ENCODE results near the gene CDH19. TPM values are rescaled to one million over a fixed set of nuclear protein-coding genes. Genes with fewer than 3 reads are reported as not detected.

CDH19 gene
- total and polyA plus RNA-seq, 9 donors = 0.18 to 3.5 (median 1.8) TPM; not detected in 1

DNA sequence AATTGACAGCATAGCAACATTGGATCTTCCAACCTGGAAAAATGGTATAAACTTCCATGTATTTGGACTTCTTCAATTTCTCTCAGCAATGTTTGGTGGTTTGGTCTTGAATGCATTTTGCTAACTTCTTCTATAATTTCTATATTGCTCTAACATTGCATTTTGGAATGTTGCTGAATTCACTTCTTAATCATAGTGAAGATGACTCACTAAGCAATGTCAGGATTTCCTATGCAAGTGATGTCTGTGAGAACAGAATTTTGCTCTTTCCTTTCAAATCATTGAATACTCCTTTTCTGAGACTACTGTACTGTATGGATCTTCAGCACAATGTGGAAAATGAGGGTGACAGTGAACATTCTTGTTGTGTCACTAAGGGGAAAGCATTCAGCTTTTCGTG lies 28.9 kb upstream of the CDH19 start:
- no peaks in the 10 kb centered on the region for H3K4me1 ChIP-seq (ENCODE audit: insufficient read depth)
- no peaks in the 10 kb centered on the region for H3K36me3 ChIP-seq
- no peaks in the 10 kb centered on the region for H3K9me3 ChIP-seq
- WGBS, 3 donors = 84 to 88% (median 85%) methylated on average over 1 of the region's 1 CpG
- TF ChIP-seq POLR2A (IDR thresholded peaks at IDR 0.05) = no peak
- TF ChIP-seq, protein P1, sequence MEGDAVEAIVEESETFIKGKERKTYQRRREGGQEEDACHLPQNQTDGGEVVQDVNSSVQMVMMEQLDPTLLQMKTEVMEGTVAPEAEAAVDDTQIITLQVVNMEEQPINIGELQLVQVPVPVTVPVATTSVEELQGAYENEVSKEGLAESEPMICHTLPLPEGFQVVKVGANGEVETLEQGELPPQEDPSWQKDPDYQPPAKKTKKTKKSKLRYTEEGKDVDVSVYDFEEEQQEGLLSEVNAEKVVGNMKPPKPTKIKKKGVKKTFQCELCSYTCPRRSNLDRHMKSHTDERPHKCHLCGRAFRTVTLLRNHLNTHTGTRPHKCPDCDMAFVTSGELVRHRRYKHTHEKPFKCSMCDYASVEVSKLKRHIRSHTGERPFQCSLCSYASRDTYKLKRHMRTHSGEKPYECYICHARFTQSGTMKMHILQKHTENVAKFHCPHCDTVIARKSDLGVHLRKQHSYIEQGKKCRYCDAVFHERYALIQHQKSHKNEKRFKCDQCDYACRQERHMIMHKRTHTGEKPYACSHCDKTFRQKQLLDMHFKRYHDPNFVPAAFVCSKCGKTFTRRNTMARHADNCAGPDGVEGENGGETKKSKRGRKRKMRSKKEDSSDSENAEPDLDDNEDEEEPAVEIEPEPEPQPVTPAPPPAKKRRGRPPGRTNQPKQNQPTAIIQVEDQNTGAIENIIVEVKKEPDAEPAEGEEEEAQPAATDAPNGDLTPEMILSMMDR (IDR thresholded peaks at IDR 0.05) = no peak
- TF ChIP-seq EP300 (IDR thresholded peaks at IDR 0.05) = no peak
- intact Hi-C loops (cut with DNase I) = no loop called here
- no peak for DNase-seq
- H3K27me3 ChIP-seq = no peaks in the 10 kb centered on the region
- H3K27ac ChIP-seq = no peak overlapping the region
- no peak overlapping the region for H3K4me3 ChIP-seq

DNA sequence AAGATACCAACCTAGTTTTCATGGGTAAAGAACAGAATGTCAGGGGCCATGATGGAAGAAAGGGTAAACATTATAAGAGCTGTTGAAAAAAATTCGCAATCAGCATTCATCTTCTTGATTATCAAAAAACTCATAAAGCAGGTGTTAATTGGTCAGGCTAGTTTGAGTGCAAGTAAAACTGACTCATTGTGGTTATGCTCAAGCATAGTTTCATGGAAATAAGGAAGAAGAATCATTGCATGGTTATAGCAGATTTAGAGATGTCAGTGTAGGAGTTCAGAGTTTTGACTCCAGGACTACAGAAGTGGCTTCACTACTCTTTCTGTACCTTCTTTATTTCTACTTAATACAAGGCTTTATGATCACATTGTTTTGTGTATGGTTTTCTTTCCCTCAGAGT lies 26.9 kb upstream of the CDH19 start:
- WGBS, 3 donors = 84 to 87% (median 86%) methylated on average over 1 of the region's 1 CpG

DNA sequence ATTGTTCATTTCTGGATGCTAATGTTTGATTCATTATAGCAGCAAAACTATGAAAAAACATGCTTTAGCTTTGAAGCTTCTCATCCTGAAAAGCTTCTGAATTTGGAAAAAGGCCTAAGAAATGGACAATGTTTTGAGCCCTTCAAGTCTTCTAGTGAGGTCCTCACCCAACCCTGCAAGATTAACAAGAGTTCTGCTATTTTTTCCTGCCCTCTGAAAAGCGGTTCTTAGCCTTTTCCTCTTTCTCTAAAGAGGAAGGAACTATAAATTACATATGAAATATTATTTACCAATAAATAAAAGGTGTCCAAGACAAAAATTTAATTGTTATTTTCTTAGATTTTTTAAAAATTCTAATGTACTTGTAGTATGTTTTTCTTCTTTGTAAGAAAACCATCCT lies 19.9 kb upstream of the CDH19 start:
- H3K4me3 ChIP-seq = no peak overlapping the region
- H3K4me1 ChIP-seq (ENCODE audit: insufficient read depth) = no peaks in the 10 kb centered on the region
- WGBS, 3 donors = 79 to 91% (median 80%) methylated on average over 1 of the region's 1 CpG
- no peaks in the 10 kb centered on the region for H3K27me3 ChIP-seq
- no peak overlapping the region for H3K27ac ChIP-seq
- intact Hi-C loops (cut with DNase I) = no loop called here
- TF ChIP-seq, protein P1 (IDR thresholded peaks at IDR 0.05) = no peak
- TF ChIP-seq POLR2A (IDR thresholded peaks at IDR 0.05) (no peak), EP300 (IDR thresholded peaks at IDR 0.05) (no peak)
- DNase-seq = no peak
- no peaks in the 10 kb centered on the region for H3K9me3 ChIP-seq
- H3K36me3 ChIP-seq = no peaks in the 10 kb centered on the region

More for the DNA sequence above, 26.9 kb upstream of the CDH19 start:
- Histone ChIP-seq H3K27ac (no peak overlapping the region), H3K4me3 (no peak overlapping the region), H3K9me3 (no peaks in the 10 kb centered on the region), H3K36me3 (no peaks in the 10 kb centered on the region), H3K4me1 (ENCODE audit: insufficient read depth) (no peaks in the 10 kb centered on the region), H3K27me3 (no peaks in the 10 kb centered on the region)
- intact Hi-C loops (cut with DNase I) = no loop called here
- TF ChIP-seq, protein P1 (IDR thresholded peaks at IDR 0.05) = no peak
- TF ChIP-seq EP300 (IDR thresholded peaks at IDR 0.05) (no peak), POLR2A (IDR thresholded peaks at IDR 0.05) (no peak)
- DNase-seq = no peak

DNA sequence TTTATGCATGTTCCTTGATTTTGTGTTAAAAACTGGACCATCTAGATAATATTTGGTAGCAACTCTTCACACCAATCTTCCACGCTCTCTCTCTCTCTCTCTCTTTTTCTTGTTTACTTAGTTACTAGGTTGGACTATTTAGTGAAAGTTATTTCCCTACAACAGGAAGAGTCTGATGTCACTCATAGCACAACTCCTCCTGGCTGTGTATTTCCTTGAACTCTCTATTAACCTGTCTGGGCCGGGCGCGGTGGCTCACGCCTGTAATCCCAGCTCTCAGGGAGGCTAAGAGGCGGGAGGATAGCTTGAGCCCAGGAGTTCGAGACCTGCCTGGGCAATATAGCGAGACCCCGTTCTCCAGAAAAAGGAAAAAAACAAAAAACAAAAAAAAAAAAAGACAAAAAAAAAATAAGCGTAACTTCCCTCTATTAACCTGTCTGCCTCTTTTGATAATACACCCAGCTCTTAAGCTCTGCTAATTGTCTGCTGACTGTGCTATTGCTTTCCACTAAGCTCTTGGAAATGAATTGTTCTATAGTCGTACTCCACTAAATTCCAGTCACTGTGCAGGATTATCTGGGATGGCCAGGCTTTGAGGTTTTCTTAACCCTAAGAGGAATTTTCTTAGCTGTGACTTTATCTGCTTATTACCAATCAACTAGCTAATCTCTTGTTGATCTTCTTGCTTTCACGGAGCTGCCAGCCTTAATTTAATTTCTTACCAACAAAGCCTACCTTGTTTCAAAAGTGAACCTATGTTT lies 18.1 kb upstream of the CDH19 start:
- H3K36me3 ChIP-seq = no peaks in the 10 kb centered on the region
- TF ChIP-seq POLR2A (IDR thresholded peaks at IDR 0.05) = no peak
- no peak for TF ChIP-seq EP300 (IDR thresholded peaks at IDR 0.05)
- TF ChIP-seq, protein P1 (IDR thresholded peaks at IDR 0.05) = no peak
- WGBS, 3 donors = 89 to 95% (median 91%) methylated on average over 12 of the region's 12 CpGs
- H3K9me3 ChIP-seq = no peaks in the 10 kb centered on the region
- no peak overlapping the region for H3K4me3 ChIP-seq
- no peak for DNase-seq
- H3K27me3 ChIP-seq = no peaks in the 10 kb centered on the region
- no peak overlapping the region for H3K27ac ChIP-seq
- intact Hi-C loops (cut with DNase I) = no loop called here
- no peaks in the 10 kb centered on the region for H3K4me1 ChIP-seq (ENCODE audit: insufficient read depth)
